GM19455 (cell line): ENCODE results near the gene PRSS56.

Experiments
- ATAC-seq: cut with Tn5 transposase; IDR thresholded peaks from one replicate; pipeline ENCODE4 v1.9.1; 2021; ENCODE audit not compliant: unreplicated experiment

The PRSS56 gene

GRCh38 chr2:232486558-232487384, 33.4 kb upstream of the PRSS56 start:
- ATAC-seq: no peak

DNA sequence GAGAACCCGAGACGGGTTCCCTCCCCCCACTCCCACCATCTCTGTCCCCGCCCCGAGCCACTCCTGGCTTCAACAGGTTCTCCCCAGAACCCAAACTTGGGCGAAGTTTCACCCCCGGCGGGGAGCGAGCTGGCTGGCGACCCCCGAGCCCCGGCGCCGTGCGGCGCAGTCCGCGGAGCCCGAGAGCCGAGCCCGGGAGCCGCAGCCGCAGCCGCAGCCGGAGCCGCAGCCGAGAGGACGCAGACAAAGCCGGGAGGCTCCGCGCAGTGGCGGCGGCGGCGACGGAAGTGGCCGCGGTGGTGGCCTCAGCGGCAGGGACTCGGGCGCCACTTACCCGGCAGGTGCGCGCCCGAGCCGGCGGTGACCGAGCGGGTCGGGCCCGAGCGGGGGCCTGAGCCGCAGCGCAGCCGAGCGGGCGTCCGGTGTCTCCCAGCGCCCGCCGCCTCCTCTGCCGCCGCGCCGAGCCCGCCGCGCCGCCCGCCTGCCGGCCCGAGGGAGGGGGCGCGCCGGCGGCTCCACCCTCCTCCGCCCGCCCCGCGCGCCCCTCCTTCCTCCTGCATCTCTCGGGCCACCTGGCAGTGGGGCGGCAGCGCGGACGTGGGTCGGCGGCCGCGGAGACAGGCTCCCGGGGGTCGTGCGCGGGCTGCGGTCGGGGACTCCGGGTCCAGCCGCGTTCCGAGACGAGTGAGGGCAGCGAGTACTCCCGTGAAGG, 32.6 kb upstream of the PRSS56 start, which contains the start of gene ECEL1:
Gene ECEL1, minus strand, starts transcription at position 450 of the 712 bp plus-strand sequence. CDS start 1,181 bp downstream, outside the sequence.
- no peak for ATAC-seq

GRCh38 chr2:232488097-232488711, 32.0 kb upstream of the PRSS56 start:
- ATAC-seq: no peak

DNA sequence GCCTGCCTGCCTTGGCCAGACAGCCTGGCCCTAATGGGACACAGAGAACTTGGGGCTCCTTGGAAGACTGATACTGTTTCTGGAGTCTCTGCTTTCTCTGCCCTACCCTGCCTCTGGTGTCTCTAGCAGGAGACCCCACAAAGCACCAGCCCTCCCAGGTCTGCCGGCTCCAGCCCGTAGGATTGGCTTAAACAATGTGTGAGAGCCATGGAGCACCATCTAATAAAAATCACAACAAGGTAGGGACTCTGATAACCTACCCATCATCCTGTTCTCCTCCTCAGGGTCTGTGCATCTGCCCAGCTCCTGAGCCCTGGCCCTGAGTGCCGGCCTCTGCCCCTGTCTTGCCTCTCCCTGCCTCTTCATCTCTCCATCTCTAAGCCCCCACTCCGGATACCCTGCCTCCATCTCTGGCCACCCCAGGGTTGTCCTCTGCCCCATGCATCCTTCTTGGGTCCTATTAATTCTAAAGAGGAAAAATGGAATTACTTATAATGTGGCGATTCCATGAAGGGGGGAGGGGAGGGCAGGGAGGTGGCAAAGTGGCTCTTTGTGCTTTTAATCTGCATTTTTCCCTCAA, 31.4 kb upstream of the PRSS56 start:
- no peak for ATAC-seq

GRCh38 chr2:232489516-232490220, 30.5 kb upstream of the PRSS56 start:
- ATAC-seq: no peak

GRCh38 chr2:232490221-232491138, 29.7 kb upstream of the PRSS56 start:
- ATAC-seq: no peak

GRCh38 chr2:232491139-232491780, 28.9 kb upstream of the PRSS56 start:
- no peak for ATAC-seq

GRCh38 chr2:232492236-232492848, 27.8 kb upstream of the PRSS56 start:
- ATAC-seq: no peak

DNA sequence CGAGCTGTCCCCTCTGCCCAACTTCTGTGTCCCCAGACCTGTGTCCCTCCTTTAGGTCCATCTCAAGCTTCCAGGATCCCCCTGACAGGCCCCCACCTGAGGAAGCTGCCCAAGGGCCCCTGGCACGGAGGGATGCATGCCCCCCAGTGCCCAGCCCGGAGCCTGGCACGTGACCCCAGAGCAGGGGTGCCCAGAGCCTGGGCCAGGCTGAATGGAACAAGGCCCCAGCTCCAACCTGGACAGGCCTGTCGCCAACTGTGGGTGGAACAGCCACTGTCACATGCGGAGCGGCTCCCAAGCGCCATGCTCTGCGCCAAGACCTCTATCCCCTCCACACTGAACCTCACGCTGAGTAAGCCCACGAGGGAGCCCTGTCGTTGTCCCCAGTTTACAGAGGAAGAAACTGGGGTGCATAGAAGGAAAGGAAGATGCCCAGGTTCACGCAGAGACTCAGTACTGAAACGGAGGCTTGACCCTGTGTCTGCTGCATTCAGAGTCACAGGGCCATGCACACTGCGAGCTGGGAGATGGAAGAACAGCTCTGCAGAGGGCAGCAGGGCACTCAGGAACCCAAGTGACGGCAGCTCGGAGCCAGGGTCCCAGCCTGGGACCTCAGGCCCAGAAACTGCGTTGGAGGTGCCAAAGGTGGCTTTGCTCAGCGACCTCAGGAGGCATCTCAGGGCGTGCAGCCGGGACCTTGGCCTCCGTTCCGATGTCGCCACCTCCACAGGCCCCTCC, 27.1 kb upstream of the PRSS56 start:
- ATAC-seq: no peak

- ATAC-seq: no peak
These were observed 26.3 kb upstream of the PRSS56 start for GRCh38 chr2:232493701-232494474.

DNA sequence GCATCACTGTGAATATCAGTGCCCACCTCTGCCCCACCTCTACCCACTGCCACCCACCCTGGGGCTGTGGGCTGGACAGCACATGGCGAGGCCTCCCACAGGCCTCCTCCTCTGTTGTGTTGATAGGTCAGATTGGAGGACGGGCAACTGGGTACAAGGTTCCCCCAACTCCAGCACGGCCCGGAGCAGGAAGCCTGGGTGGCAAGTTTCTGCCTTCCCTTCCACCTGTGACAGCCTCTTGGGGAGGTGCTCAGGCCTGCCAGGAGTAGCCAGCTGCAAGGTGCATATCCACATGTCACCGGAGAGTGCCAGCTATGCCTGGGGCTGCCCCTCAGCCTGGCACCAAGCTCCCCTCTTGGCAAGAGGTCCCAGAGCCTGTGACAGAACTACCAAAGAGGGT, 25.6 kb upstream of the PRSS56 start:
- ATAC-seq: no peak

DNA sequence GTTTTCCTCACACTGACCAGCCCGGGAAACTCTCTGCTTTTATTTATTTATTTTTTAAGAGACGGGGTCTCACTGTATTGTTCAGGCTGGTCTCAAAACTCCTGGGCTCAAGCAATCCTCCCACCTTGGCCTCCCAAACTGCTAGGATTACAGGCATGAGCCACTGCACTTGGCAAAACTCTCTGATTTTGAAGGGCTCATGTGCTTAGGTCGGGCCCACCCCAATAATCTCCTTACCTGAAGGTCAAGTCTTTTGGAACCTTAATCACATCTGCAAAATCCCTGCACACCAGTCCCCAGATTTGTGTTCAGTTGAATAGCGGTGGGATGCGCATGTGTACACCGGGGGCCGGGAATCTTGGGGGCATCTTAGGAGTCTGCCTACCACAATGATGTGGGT, 24.9 kb upstream of the PRSS56 start:
- no peak for ATAC-seq

- no peak for ATAC-seq
These were observed 23.5 kb upstream of the PRSS56 start for GRCh38 chr2:232496501-232497270.

GRCh38 chr2:232497348-232497747, 22.8 kb upstream of the PRSS56 start:
- no peak for ATAC-seq

DNA sequence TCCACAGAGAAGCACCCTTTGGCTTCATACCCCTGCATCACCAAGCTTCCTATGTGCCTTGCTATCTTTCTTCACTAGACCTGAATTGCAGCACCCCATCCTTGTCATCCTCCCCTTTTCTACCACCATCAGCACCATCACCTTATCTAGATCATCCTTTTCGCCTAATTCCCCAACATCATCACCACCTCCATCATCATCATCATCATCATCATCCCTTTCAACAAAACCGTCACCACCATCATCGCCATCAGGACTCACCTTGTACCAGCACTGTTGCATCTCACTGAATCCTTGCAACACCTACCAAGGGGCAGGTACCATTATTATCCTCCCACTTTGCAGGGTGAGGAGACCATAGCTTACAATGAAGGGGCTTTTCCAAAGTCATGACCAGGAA, 21.7 kb upstream of the PRSS56 start:
- ATAC-seq: no peak

GRCh38 chr2:232501331-232501771, 18.8 kb upstream of the PRSS56 start:
- no peak for ATAC-seq
